Measurements from ENCODE around the gene SLC25A15. TPM values are rescaled to one million over a fixed set of nuclear protein-coding genes. Genes with fewer than 3 reads are reported as not detected.

SLC25A15 gene
- total RNA-seq, 4 donors from 2014 or later = 3.0 to 30.6 (median 10.1) TPM

GRCh38 chr13:40806241-40806640 is 16.8 kb downstream of the SLC25A15 start:
- TF ChIP-seq EP300 (IDR thresholded peaks at IDR 0.05; ENCODE audit: low read depth) (no peak), POLR2AphosphoS5 (IDR thresholded peaks at IDR 0.05) (no peak), POLR2A (IDR thresholded peaks at IDR 0.05) (no peak), CTCF (IDR thresholded peaks at IDR 0.05) (no peak)
- WGBS, 2 donors (ENCODE audit: low coverage in 1 of 2) = 100% methylated on average over 1 of the region's 1 CpG
- intact Hi-C loops (cut with DNase I; ENCODE audit: low total_unique reads) (loop anchor here (5.0 kb wide), 1 partner anchor 491 kb away; no protein-coding TSS in a partner anchor), in situ Hi-C loops (cut with MboI; ENCODE audit: low pct_ligation_motif_present in 1 of 4, low pct_unique_long_range_greater_than_20kb in 1 of 4, low sequenced_read_pairs in 3 of 4) (no loop called here)
- H3K4me3 ChIP-seq = no peak overlapping the region
- DNase-seq = no peak
- peaks cover 0 to 5% (median 2%) of the 10 kb centered on the region in 4 donors for H3K36me3 ChIP-seq
- no peaks in the 10 kb centered on the region for H3K27me3 ChIP-seq
- no peaks in the 10 kb centered on the region for H3K9me3 ChIP-seq
- H3K27ac ChIP-seq = no peak overlapping the region
- H3K4me1 ChIP-seq = peaks cover 0 to 17% (median 8%) of the 10 kb centered on the region in 4 donors

GRCh38 chr13:40809471-40809870 is 20.1 kb downstream of the SLC25A15 start:
- TF ChIP-seq CTCF (IDR thresholded peaks at IDR 0.05) (no peak), EP300 (IDR thresholded peaks at IDR 0.05; ENCODE audit: low read depth) (no peak), POLR2A (IDR thresholded peaks at IDR 0.05) (no peak), POLR2AphosphoS5 (IDR thresholded peaks at IDR 0.05) (no peak)
- Histone ChIP-seq H3K36me3 (peaks cover 0 to 6% (median 2%) of the 10 kb centered on the region in 4 donors), H3K27ac (no peak overlapping the region), H3K4me1 (peaks cover 0 to 6% (median 0%) of the 10 kb centered on the region in 4 donors), H3K9me3 (no peaks in the 10 kb centered on the region), H3K27me3 (no peaks in the 10 kb centered on the region), H3K4me3 (no peak overlapping the region)
- in situ Hi-C loops (cut with MboI; ENCODE audit: low pct_ligation_motif_present in 1 of 4, low pct_unique_long_range_greater_than_20kb in 1 of 4, low sequenced_read_pairs in 3 of 4) (no loop called here), intact Hi-C loops (cut with DNase I; ENCODE audit: low total_unique reads) (loop anchor here (5.0 kb wide), 1 partner anchor 488 kb away; no protein-coding TSS in a partner anchor)
- WGBS, 2 donors (ENCODE audit: low coverage in 1 of 2) = 91 to 92% methylated on average over 4 to 5 of the region's 5 CpGs
- no peak for DNase-seq

GRCh38 chr13:40812102-40812501 is 22.7 kb downstream of the SLC25A15 start:
- H3K4me1 ChIP-seq = no peaks in the 10 kb centered on the region
- no peaks in the 10 kb centered on the region for H3K27me3 ChIP-seq
- peaks cover 0 to 18% (median 1%) of the 10 kb centered on the region in 4 donors for H3K36me3 ChIP-seq
- intact Hi-C loops (cut with DNase I; ENCODE audit: low total_unique reads) (no loop called here), in situ Hi-C loops (cut with MboI; ENCODE audit: low pct_ligation_motif_present in 1 of 4, low pct_unique_long_range_greater_than_20kb in 1 of 4, low sequenced_read_pairs in 3 of 4) (no loop called here)
- DNase-seq = no peak
- H3K4me3 ChIP-seq = no peak overlapping the region
- H3K27ac ChIP-seq = no peak overlapping the region
- WGBS, 2 donors (ENCODE audit: low coverage in 1 of 2) = 81 to 82% methylated on average over 4 of the region's 4 CpGs
- TF ChIP-seq CTCF (IDR thresholded peaks at IDR 0.05) (no peak), POLR2AphosphoS5 (IDR thresholded peaks at IDR 0.05) (no peak)
- peaks cover 0 to 9% of the 10 kb centered on the region in 2 donors for H3K9me3 ChIP-seq

DNA sequence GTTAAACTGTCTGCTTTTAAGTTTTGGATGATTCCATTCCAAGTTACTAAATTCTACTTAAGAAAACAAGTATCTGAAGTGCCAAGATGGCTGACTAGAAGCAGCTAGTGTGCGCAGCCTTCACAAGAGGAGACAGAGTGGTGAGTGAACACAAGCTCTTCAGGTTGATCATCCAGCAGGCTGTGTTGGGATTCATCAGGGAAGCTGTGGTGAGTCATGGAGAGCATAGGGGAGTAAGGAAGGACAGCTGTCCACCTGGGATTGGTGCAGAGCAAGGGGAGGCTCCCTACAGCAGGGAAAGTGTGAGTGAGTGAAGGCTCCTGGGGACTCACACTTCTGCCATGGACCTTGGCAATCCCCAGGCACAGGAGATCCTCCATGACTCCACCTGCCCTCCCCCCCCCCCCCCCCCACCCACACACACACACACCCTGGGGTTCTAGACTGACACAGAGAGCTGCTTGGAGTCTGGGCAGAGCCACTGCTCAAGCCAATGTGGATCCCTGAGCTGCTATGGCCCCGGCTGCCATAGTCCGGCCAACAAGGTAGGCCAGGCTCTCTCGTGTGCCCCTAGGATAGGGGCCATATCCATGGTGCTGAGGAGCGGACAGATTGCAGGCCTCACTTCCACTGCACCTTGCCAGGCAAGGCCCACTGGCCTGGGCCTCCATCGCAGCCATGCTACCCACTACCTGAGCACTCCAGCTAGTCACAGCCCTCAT is 23.5 kb downstream of the SLC25A15 start:
- in situ Hi-C loops (cut with MboI; ENCODE audit: low pct_ligation_motif_present in 1 of 4, low pct_unique_long_range_greater_than_20kb in 1 of 4, low sequenced_read_pairs in 3 of 4) = no loop called here
- Histone ChIP-seq H3K27ac (no peak overlapping the region), H3K27me3 (no peaks in the 10 kb centered on the region), H3K9me3 (peaks cover 0 to 9% of the 10 kb centered on the region in 2 donors), H3K36me3 (peaks cover 0 to 18% (median 0%) of the 10 kb centered on the region in 4 donors), H3K4me1 (no peaks in the 10 kb centered on the region), H3K4me3 (no peak overlapping the region)
- intact Hi-C loops (cut with DNase I; ENCODE audit: low total_unique reads) = no loop called here
- TF ChIP-seq POLR2A (IDR thresholded peaks at IDR 0.05) (no peak), POLR2AphosphoS5 (IDR thresholded peaks at IDR 0.05) (no peak), EP300 (IDR thresholded peaks at IDR 0.05; ENCODE audit: low read depth) (no peak), CTCF (IDR thresholded peaks at IDR 0.05) (no peak)
- WGBS, 2 donors (ENCODE audit: low coverage in 1 of 2) = 97 to 100% methylated on average over 1 to 6 of the region's 6 CpGs
- no peak for DNase-seq
